Calu3 (cell line): ENCODE results near the gene CCL21. TPM values are rescaled to one million over a fixed set of nuclear protein-coding genes. Genes with fewer than 3 reads are reported as not detected.

Experiments used
- BruUV-seq: library from RNA; stranded (reverse); fragments of 400-500 nt; replicated peaks from 2 replicates; lab custom pipeline; 2021; lab: Mats Ljungman, UMichigan
- CTCF ChIA-PET: fragments of 300-600 bp; sonication (Branson Sonifier 250); formaldehyde crosslinking; loops from one replicate; lab custom pipeline; 2022; ENCODE audit warnings: antibody characterized with exemption; lab: Charles Lee
- DNase-seq: peaks from one replicate; pipeline ENCODE4 v3.0.0; 2022
- H3K27ac Mint-ChIP-seq: one replicate; pipeline ENCODE4 v1.8.0; 2022; ENCODE audit warnings: mixed read lengths; ENCODE audit not compliant: unreplicated experiment
- H3K27me3 Mint-ChIP-seq: one replicate; pipeline ENCODE4 v1.8.0; 2022; ENCODE audit warnings: mixed read lengths; ENCODE audit not compliant: unreplicated experiment
- H3K36me3 Mint-ChIP-seq: one replicate; pipeline ENCODE4 v1.8.0; 2022; ENCODE audit warnings: mild to moderate bottlenecking, moderate library complexity, mixed read lengths; ENCODE audit not compliant: insufficient read depth, unreplicated experiment
- H3K4me1 Mint-ChIP-seq: one replicate; pipeline ENCODE4 v1.8.0; 2022; ENCODE audit warnings: mild to moderate bottlenecking, low read depth, mixed read lengths; ENCODE audit not compliant: unreplicated experiment
- H3K4me3 Mint-ChIP-seq: one replicate; pipeline ENCODE4 v1.8.0; 2022; ENCODE audit warnings: mild to moderate bottlenecking, low read depth, moderate library complexity, mixed read lengths; ENCODE audit not compliant: unreplicated experiment
- H3K9me3 Mint-ChIP-seq: one replicate; pipeline ENCODE4 v1.8.0; 2022; ENCODE audit warnings: low read depth, mixed read lengths; ENCODE audit not compliant: unreplicated experiment
- CTCF ChIP-seq: fragments of 200-600 bp; IDR thresholded peaks from one replicate; pipeline ENCODE4 v1.8.0; 2022; ENCODE audit warnings: antibody characterized with exemption; ENCODE audit not compliant: unreplicated experiment
- intact Hi-C: fragments of 100-400 bp; cut with micrococcal nuclease; formaldehyde crosslinking; loops from one replicate; pipeline ENCODE4 v1.10.0; 2022; ENCODE audit not compliant: unreplicated experiment
- total RNA-seq: library from RNA; stranded (reverse); gene quantifications from 2 replicates; pipeline ENCODE4 v1.2.3, GENCODE V29; 2022

The CCL21 gene
- total RNA-seq, 1 experiment from 2014 or later, result not detected

- H3K36me3 Mint-ChIP-seq, result peaks cover 2% of the 10 kb centered on the region
- no TSS peak for BruUV-seq
Measured at GRCh38 chr9:34707130-34707529, 2.8 kb downstream of the CCL21 start.

GRCh38 chr9:34701769-34702736 lies 7.9 kb downstream of the CCL21 start:
- TF ChIP-seq CTCF, result peak; percentile 68
- peaks cover 6% of the 10 kb centered on the region for H3K36me3 Mint-ChIP-seq
- CTCF ChIA-PET, result interaction anchor here (0.7 to 1.0 kb wide), 4 partner anchors 27 to 56 kb away, joined by 3 read pairs; partner anchors contain the start of gene GALT
- no peak overlapping the region for H3K27ac Mint-ChIP-seq
- H3K4me3 Mint-ChIP-seq, result peak overlapping the region; percentile 59
- intact Hi-C loops, result no loop called here
- peaks cover 29% of the 10 kb centered on the region for H3K27me3 Mint-ChIP-seq
- no peaks in the 10 kb centered on the region for H3K9me3 Mint-ChIP-seq
- H3K4me1 Mint-ChIP-seq, result no peaks in the 10 kb centered on the region
- BruUV-seq, result no TSS peak
- DNase-seq, result peak; percentile 82

More at GRCh38 chr9:34707130-34707529, 2.8 kb downstream of the CCL21 start:
- intact Hi-C loops, result no loop called here
- CTCF ChIA-PET, result no interaction called here
- Mint-ChIP-seq H3K27me3 (peaks cover 29% of the 10 kb centered on the region), H3K9me3 (no peaks in the 10 kb centered on the region), H3K4me3 (no peak overlapping the region), H3K27ac (no peak overlapping the region), H3K4me1 (no peaks in the 10 kb centered on the region)
- no peak for DNase-seq
- TF ChIP-seq CTCF, result no peak

GRCh38 chr9:34701023-34701768 lies 8.7 kb downstream of the CCL21 start:
- CTCF ChIA-PET, result interaction anchor here (1.0 kb wide), 1 partner anchor 55 kb away, joined by 3 read pairs; the partner anchor contains the start of gene GALT

More at GRCh38 chr9:34701023-34701768, 8.7 kb downstream of the CCL21 start:
- intact Hi-C loops, result no loop called here
- H3K36me3 Mint-ChIP-seq, result peaks cover 6% of the 10 kb centered on the region
- no peaks in the 10 kb centered on the region for H3K9me3 Mint-ChIP-seq
- TF ChIP-seq CTCF, result peak; percentile 74
- DNase-seq, result peak; percentile 72
- no peaks in the 10 kb centered on the region for H3K4me1 Mint-ChIP-seq
- no peak overlapping the region for H3K27ac Mint-ChIP-seq
- peaks cover 26% of the 10 kb centered on the region for H3K27me3 Mint-ChIP-seq
- H3K4me3 Mint-ChIP-seq, result peak overlapping the region; percentile 59
- BruUV-seq, result no TSS peak
